Measurements from ENCODE around the gene FAT3.

FAT3 gene

GRCh38 chr11:92227959-92228935 lies 3.6 kb downstream of the FAT3 start:
- no peak for FAIRE-seq

GRCh38 chr11:92236856-92237255 lies 12.2 kb downstream of the FAT3 start:
- no peak for FAIRE-seq

- no peak for FAIRE-seq
Measured at GRCh38 chr11:92240916-92241315, 16.3 kb downstream of the FAT3 start.

GRCh38 chr11:92245700-92246271 lies 21.2 kb downstream of the FAT3 start:
- FAIRE-seq: no peak

- no peak for FAIRE-seq
Measured at GRCh38 chr11:92246630-92247029, 22.0 kb downstream of the FAT3 start.

GRCh38 chr11:92249156-92249753 lies 24.6 kb downstream of the FAT3 start:
- no peak for FAIRE-seq

- FAIRE-seq: no peak
Measured at GRCh38 chr11:92251980-92252379, 27.4 kb downstream of the FAT3 start.

GRCh38 chr11:92253421-92253820 lies 28.8 kb downstream of the FAT3 start:
- FAIRE-seq: no peak

- no peak for FAIRE-seq
Measured at GRCh38 chr11:92253945-92254344, 29.3 kb downstream of the FAT3 start.

- no peak for FAIRE-seq
Measured at GRCh38 chr11:92257536-92257935, 32.9 kb downstream of the FAT3 start.

GRCh38 chr11:92259861-92260260 lies 35.2 kb downstream of the FAT3 start:
- FAIRE-seq: no peak

GRCh38 chr11:92264350-92264749 lies 39.7 kb downstream of the FAT3 start:
- no peak for FAIRE-seq

- no peak for FAIRE-seq
Measured at GRCh38 chr11:92266806-92267205, 42.2 kb downstream of the FAT3 start.

GRCh38 chr11:92267278-92267677 lies 42.7 kb downstream of the FAT3 start:
- FAIRE-seq: no peak

GRCh38 chr11:92267968-92268367 lies 43.4 kb downstream of the FAT3 start:
- FAIRE-seq: no peak

- FAIRE-seq: no peak
Measured at GRCh38 chr11:92268546-92268945, 43.9 kb downstream of the FAT3 start.

GRCh38 chr11:92269021-92269420 lies 44.4 kb downstream of the FAT3 start:
- no peak for FAIRE-seq

GRCh38 chr11:92269841-92270240 lies 45.2 kb downstream of the FAT3 start:
- FAIRE-seq: no peak

GRCh38 chr11:92272651-92273050 lies 48.0 kb downstream of the FAT3 start:
- no peak for FAIRE-seq

Data from colon (tissue), 2 donors.